Panc1 (cell line): ENCODE measurements around the gene ZBTB20. TPM values are rescaled to one million over a fixed set of nuclear protein-coding genes. Genes with fewer than 3 reads are reported as not detected.

ENCODE experiments used
- ATAC-seq: fragments of 200-7000 bp; cut with Tn5 transposase; 2 replicates; pipeline ENCODE4 v1.9.1; 2020; ENCODE audit warnings: mild to moderate bottlenecking, moderate library complexity
- BruUV-seq: library from RNA; stranded (reverse); fragments of 400-500 nt; replicated peaks from 2 replicates; lab custom pipeline; 2021; lab: Mats Ljungman, UMichigan
- CTCF ChIA-PET: fragments of 300-600 bp; sonication (Branson Sonifier 250); formaldehyde crosslinking; loops from one replicate; lab custom pipeline; 2022; ENCODE audit warnings: antibody characterized with exemption; lab: Charles Lee
- POLR2A ChIA-PET: fragments of 300-600 bp; sonication (Branson Sonifier 250); formaldehyde crosslinking; loops from one replicate; lab custom pipeline; 2022; ENCODE audit warnings: antibody characterized with exemption; lab: Charles Lee
- DNase-seq: peaks from one replicate; pipeline ENCODE4 v3.0.0-alpha.2; 2010; ENCODE audit warnings: low read depth, low spot score
- H3K27ac ChIP-seq: 2 replicates; pipeline ENCODE4 v1.5.1; 2011; ENCODE audit warnings: mild to moderate bottlenecking, low read length, inconsistent platforms
- H3K27me3 ChIP-seq: fragments of 200-500 bp; sonication (Bioruptor generic); 2 replicates; pipeline ENCODE4 v1.6.0; 2014; ENCODE audit warnings: low read length, inconsistent platforms; ENCODE audit not compliant: control insufficient read depth, insufficient read depth
- H3K36me3 ChIP-seq: fragments of 200-500 bp; sonication (Bioruptor generic); 2 replicates; pipeline ENCODE4 v1.5.1; 2014; ENCODE audit warnings: inconsistent platforms, mild to moderate bottlenecking, low read length, moderate library complexity; ENCODE audit not compliant: control insufficient read depth, insufficient read depth
- H3K4me1 ChIP-seq: 2 replicates; pipeline ENCODE4 v1.5.1; 2011; ENCODE audit warnings: inconsistent platforms, mild to moderate bottlenecking, low read length, moderate library complexity; ENCODE audit not compliant: control insufficient read depth, insufficient read depth
- H3K4me3 ChIP-seq, 2 experiments: 2 replicates each; pipeline ENCODE4 v1.5.1; 2011 to 2012; ENCODE audit warnings: low read depth in 2 of 2, low read length in 2 of 2, mild to moderate bottlenecking in 2 of 2, inconsistent platforms in 1 of 2, moderate library complexity in 1 of 2
- H3K9me3 ChIP-seq: fragments of 200-500 bp; sonication (Bioruptor generic); 2 replicates; pipeline ENCODE4 v1.5.1; 2014; ENCODE audit warnings: low read depth, mild to moderate bottlenecking, inconsistent platforms, low read length, moderate library complexity; ENCODE audit not compliant: control insufficient read depth, insufficient read depth
- CTCF ChIP-seq: fragments of 450-650 bp; IDR thresholded peaks from 2 replicates; pipeline ENCODE4 v1.5.1; 2017; ENCODE audit warnings: mild to moderate bottlenecking
- POLR2AphosphoS5 ChIP-seq: IDR thresholded peaks from 2 replicates; pipeline ENCODE4 v1.6.1; 2012; ENCODE audit warnings: mild to moderate bottlenecking, low read depth, low read length, moderate library complexity
- REST ChIP-seq, 2 experiments: IDR thresholded peaks; 2 replicates each; pipeline ENCODE4 v1.6.1; 2011 to 2012; ENCODE audit warnings: low read depth in 2 of 2, control low read depth in 1 of 2, low read length in 1 of 2, mild to moderate bottlenecking in 1 of 2, moderate library complexity in 1 of 2; ENCODE audit not compliant: insufficient read depth in 1 of 2
- SIN3A ChIP-seq: IDR thresholded peaks from 2 replicates; pipeline ENCODE4 v1.6.1; 2012; ENCODE audit warnings: low read depth, mild to moderate bottlenecking, low read length, moderate library complexity, borderline replicate concordance; ENCODE audit not compliant: insufficient read depth
- TCF7L2 ChIP-seq: IDR thresholded peaks from 2 replicates; pipeline ENCODE4 v1.6.1; 2011; ENCODE audit warnings: mild to moderate bottlenecking, low read depth, low read length, inconsistent platforms
- in situ Hi-C: cut with HindIII; loops from 2 replicates; pipeline ENCODE4 v1.10.0; 2016; ENCODE audit warnings: low sequenced_read_pairs, low pct_unique_long_range_greater_than_20kb
- intact Hi-C: fragments of 100-400 bp; cut with micrococcal nuclease; formaldehyde crosslinking; loops from one replicate; pipeline ENCODE4 v1.10.0; 2022; ENCODE audit not compliant: unreplicated experiment
- total RNA-seq: library from RNA; stranded (reverse); gene quantifications from one replicate; pipeline ENCODE4 v1.2.1, GENCODE V29; 2021; ENCODE audit not compliant: unreplicated experiment

The ZBTB20 gene
- total RNA-seq, 1 experiment from 2014 or later = 4.1 TPM

GRCh38 chr3:114983248-114983647, 163.8 kb downstream of the ZBTB20 start:
- ATAC-seq (no peak), DNase-seq (no peak)
- H3K27me3 ChIP-seq = no peaks in the 10 kb centered on the region
- BruUV-seq = no TSS peak
- H3K4me1 ChIP-seq = no peaks in the 10 kb centered on the region
- ChIA-PET POLR2A (no interaction called here), CTCF (no interaction called here)
- H3K9me3 ChIP-seq = no peaks in the 10 kb centered on the region
- intact Hi-C loops = no loop called here
- in situ Hi-C loops = no loop called here
- H3K27ac ChIP-seq = no peak overlapping the region
- TF ChIP-seq SIN3A (no peak), POLR2AphosphoS5 (no peak), REST (IDR thresholded peaks at IDR 0.05; ENCODE audit: insufficient read depth in 1 of 2, low read depth in 2 of 2, low read length in 1 of 2) (no peak), TCF7L2 (no peak), CTCF (no peak)
- H3K4me3 ChIP-seq = no peak overlapping the region
- no peaks in the 10 kb centered on the region for H3K36me3 ChIP-seq

- no peaks in the 10 kb centered on the region for H3K27me3 ChIP-seq
- H3K4me1 ChIP-seq = no peaks in the 10 kb centered on the region
- no peak for TF ChIP-seq SIN3A
- TF ChIP-seq POLR2AphosphoS5 = no peak
- no peak for TF ChIP-seq REST (IDR thresholded peaks at IDR 0.05; ENCODE audit: insufficient read depth in 1 of 2, low read depth in 2 of 2, low read length in 1 of 2)
- TF ChIP-seq TCF7L2 = no peak
- no peak for TF ChIP-seq CTCF
- H3K4me3 ChIP-seq = no peak overlapping the region
- H3K36me3 ChIP-seq = no peaks in the 10 kb centered on the region
- CTCF ChIA-PET = no interaction called here
- no TSS peak for BruUV-seq
- no peak overlapping the region for H3K27ac ChIP-seq
- in situ Hi-C loops (no loop called here), intact Hi-C loops (no loop called here)
- no peaks in the 10 kb centered on the region; the same call in 1 of the 2 replicates for H3K9me3 ChIP-seq
- DNase-seq (no peak), ATAC-seq (no peak)
- POLR2A ChIA-PET = no interaction called here
These were observed 172.7 kb downstream of the ZBTB20 start for GRCh38 chr3:114974387-114974786.
